ENCODE measurements around the gene KCNN3.
A peak's percentile ranks its signal among the peaks of the same experiment; 100 is the strongest.

KCNN3 gene

GRCh38 chr1:154810571-154810970 is 59.5 kb downstream of the KCNN3 start:
- peak; percentile 47 for DNase-seq (ENCODE audit: low spot score)
- TF ChIP-seq, protein P1, sequence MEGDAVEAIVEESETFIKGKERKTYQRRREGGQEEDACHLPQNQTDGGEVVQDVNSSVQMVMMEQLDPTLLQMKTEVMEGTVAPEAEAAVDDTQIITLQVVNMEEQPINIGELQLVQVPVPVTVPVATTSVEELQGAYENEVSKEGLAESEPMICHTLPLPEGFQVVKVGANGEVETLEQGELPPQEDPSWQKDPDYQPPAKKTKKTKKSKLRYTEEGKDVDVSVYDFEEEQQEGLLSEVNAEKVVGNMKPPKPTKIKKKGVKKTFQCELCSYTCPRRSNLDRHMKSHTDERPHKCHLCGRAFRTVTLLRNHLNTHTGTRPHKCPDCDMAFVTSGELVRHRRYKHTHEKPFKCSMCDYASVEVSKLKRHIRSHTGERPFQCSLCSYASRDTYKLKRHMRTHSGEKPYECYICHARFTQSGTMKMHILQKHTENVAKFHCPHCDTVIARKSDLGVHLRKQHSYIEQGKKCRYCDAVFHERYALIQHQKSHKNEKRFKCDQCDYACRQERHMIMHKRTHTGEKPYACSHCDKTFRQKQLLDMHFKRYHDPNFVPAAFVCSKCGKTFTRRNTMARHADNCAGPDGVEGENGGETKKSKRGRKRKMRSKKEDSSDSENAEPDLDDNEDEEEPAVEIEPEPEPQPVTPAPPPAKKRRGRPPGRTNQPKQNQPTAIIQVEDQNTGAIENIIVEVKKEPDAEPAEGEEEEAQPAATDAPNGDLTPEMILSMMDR (IDR thresholded peaks at IDR 0.05; ENCODE audit: extremely low read depth, missing control alignments), result no peak

GRCh38 chr1:154809436-154810413 is 60.4 kb downstream of the KCNN3 start:
- TF ChIP-seq, protein P1 (IDR thresholded peaks at IDR 0.05; ENCODE audit: extremely low read depth, missing control alignments), result no peak
- DNase-seq (ENCODE audit: low spot score), result no peak

GRCh38 chr1:154808909-154809262 is 61.2 kb downstream of the KCNN3 start:
- TF ChIP-seq, protein P1 (IDR thresholded peaks at IDR 0.05; ENCODE audit: extremely low read depth, missing control alignments), result no peak
- peak; percentile 55 for DNase-seq (ENCODE audit: low spot score)

DNA sequence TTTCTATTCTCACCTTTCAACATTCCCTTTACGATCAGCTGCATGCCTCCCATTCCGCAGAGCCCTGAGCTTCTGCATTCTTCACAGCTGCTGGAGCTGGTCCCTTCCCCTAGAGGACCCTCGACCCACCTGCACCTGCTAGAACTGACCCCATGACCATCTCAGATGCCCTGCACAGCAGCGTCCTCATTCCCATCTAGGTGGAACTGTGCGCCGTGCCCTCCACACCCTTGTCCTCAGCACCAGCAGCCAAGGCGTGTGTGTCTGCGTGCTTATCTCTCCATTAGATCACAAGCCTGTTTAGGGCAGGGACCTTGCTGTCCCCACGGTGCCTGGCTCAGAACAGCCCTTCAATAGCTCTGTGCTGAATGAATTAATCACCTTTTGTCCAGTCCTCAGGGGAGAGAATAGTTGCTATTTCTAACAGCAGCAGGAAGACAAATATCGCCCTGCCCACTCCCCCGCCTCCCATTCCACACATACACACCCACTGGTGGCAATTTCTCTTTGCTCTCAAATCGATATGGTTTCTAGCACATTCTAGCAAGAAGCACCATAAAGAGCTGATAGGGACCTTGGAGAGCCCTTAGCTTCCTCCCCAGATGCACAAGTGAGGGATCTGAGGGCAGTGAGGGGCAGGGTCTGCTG is 61.7 kb downstream of the KCNN3 start:
- TF ChIP-seq, protein P1 (IDR thresholded peaks at IDR 0.05; ENCODE audit: extremely low read depth, missing control alignments), result no peak
- DNase-seq (ENCODE audit: low spot score), result no peak

GRCh38 chr1:154807048-154807591 is 63.0 kb downstream of the KCNN3 start:
- peak; percentile 75 for DNase-seq (ENCODE audit: low spot score)
- TF ChIP-seq, protein P1 (IDR thresholded peaks at IDR 0.05; ENCODE audit: extremely low read depth, missing control alignments), result no peak

GRCh38 chr1:154806333-154806732 is 63.7 kb downstream of the KCNN3 start:
- TF ChIP-seq, protein P1 (IDR thresholded peaks at IDR 0.05; ENCODE audit: extremely low read depth, missing control alignments), result no peak
- DNase-seq (ENCODE audit: low spot score), result no peak
